ENCODE results near the gene CSNK1E. TPM values are rescaled to one million over a fixed set of nuclear protein-coding genes. Genes with fewer than 3 reads are reported as not detected.
A peak's percentile ranks its signal among the peaks of the same experiment; 100 is the strongest.

CSNK1E gene
- total and polyA plus RNA-seq, 2 of the 8 experiments (the other 6 are each of a cell fraction or from before 2014, with no cell fraction given), result 247 to 263 TPM

GRCh38 chr22:38305471-38306448 lies 11.5 kb downstream of the CSNK1E start (continued):
- TF ChIP-seq ATF3 (IDR thresholded peaks at IDR 0.05; ENCODE audit: insufficient read depth, low read depth, low read length), result no peak
- TF ChIP-seq SRF (IDR thresholded peaks at IDR 0.05; ENCODE audit: low read depth, low read length), result no peak
- no peak for TF ChIP-seq RFX5 (IDR thresholded peaks at IDR 0.05; ENCODE audit: borderline replicate concordance, low read depth, low read length)
- TF ChIP-seq BACH1 (IDR thresholded peaks at IDR 0.05; ENCODE audit: low read length), result peak; percentile 45; the same call in 1 of the 2 replicates
- TF ChIP-seq, protein P1, sequence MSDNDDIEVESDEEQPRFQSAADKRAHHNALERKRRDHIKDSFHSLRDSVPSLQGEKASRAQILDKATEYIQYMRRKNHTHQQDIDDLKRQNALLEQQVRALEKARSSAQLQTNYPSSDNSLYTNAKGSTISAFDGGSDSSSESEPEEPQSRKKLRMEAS (IDR thresholded peaks at IDR 0.05), result peak; percentile 51
- no peak for TF ChIP-seq CBX5 (IDR thresholded peaks at IDR 0.05; ENCODE audit: low read depth, low read length)
- no peak for TF ChIP-seq HDAC2 (IDR thresholded peaks at IDR 0.05; ENCODE audit: borderline replicate concordance in 1 of 2, low read depth in 2 of 2, low read length in 2 of 2)
- peak; percentile 64; the same call in 1 of the 2 replicates for TF ChIP-seq MAFK (IDR thresholded peaks at IDR 0.05; ENCODE audit: low read depth, low read length)
- TF ChIP-seq SP1 (IDR thresholded peaks at IDR 0.05; ENCODE audit: low read depth, low read length), result no peak
- TF ChIP-seq SIN3A (conservative IDR thresholded peaks at IDR 0.05 in 1 of 2, IDR thresholded peaks at IDR 0.05 in 1 of 2; ENCODE audit: low read depth in 1 of 2, low read length in 2 of 2), result peak; percentile 69 to 83; a peak in 2 of 4 replicates
- TF ChIP-seq ZNF274 (IDR thresholded peaks at IDR 0.05; ENCODE audit: borderline replicate concordance, extremely low read depth, low read length), result no peak
- no peak for TF ChIP-seq YY1 (IDR thresholded peaks at IDR 0.05; ENCODE audit: low read depth, low read length)
- TF ChIP-seq TAF1 (IDR thresholded peaks at IDR 0.05; ENCODE audit: low read depth, low read length), result no peak
- TF ChIP-seq SIRT6 (IDR thresholded peaks at IDR 0.05; ENCODE audit: low read length), result no peak
- TF ChIP-seq SUZ12 (IDR thresholded peaks at IDR 0.05; ENCODE audit: low read length), result no peak
- no peak for TF ChIP-seq EP300 (IDR thresholded peaks at IDR 0.05; ENCODE audit: borderline replicate concordance in 1 of 2, low read depth in 2 of 2, low read length in 2 of 2)
- no peak for TF ChIP-seq FOSL1 (IDR thresholded peaks at IDR 0.05; ENCODE audit: insufficient read depth, low read depth, low read length)
- TF ChIP-seq POLR2AphosphoS5 (IDR thresholded peaks at IDR 0.05; ENCODE audit: low read depth, low read length), result peak; percentile 65
- TF ChIP-seq RAD21 (IDR thresholded peaks at IDR 0.05 in 1 of 2, conservative IDR thresholded peaks at IDR 0.05 in 1 of 2; ENCODE audit: low read depth in 2 of 2, low read length in 2 of 2), result peak; percentile 59 to 67
- no peak for TF ChIP-seq POLR2A (IDR thresholded peaks at IDR 0.05; ENCODE audit: control extremely low read depth in 1 of 2, low read depth in 2 of 2, low read length in 2 of 2)
- no peak; the same call in 1 of the 2 replicates for TF ChIP-seq GABPA (IDR thresholded peaks at IDR 0.05; ENCODE audit: borderline replicate concordance, insufficient read depth, low read length)
- no peak for TF ChIP-seq JUND (IDR thresholded peaks at IDR 0.05; ENCODE audit: low read length)
- no peak for TF ChIP-seq JUN (IDR thresholded peaks at IDR 0.05; ENCODE audit: low read depth, low read length)

Measured in H1 (cell line).